NCI-H1417 treated with DMSO at 0.1 percent for 48 hours (cell line): ENCODE data around the gene RLF.
"Not testable (repeated sequence)": the region's sequence is repeated elsewhere in the genome, so short reads cannot be mapped to it uniquely, and the experiment has no call there.

Source experiments
- DNase-seq: peaks from one replicate; lab custom pipeline; 2025; lab: John Stamatoyannopoulos, UW

RLF gene

GRCh38 chr1:40174788-40175187 lies 13.6 kb downstream of the RLF start:
- DNase-seq, result no peak

GRCh38 chr1:40176989-40177388 lies 15.8 kb downstream of the RLF start:
- not testable (repeated sequence) for DNase-seq

- DNase-seq, result no peak
Observed at GRCh38 chr1:40178200-40178599, 17.0 kb downstream of the RLF start.

GRCh38 chr1:40179496-40180089 lies 18.4 kb downstream of the RLF start:
- no peak for DNase-seq

- DNase-seq, result no peak
Observed at GRCh38 chr1:40183055-40183710, 22.0 kb downstream of the RLF start.

GRCh38 chr1:40184193-40184592 lies 23.0 kb downstream of the RLF start:
- no peak for DNase-seq

- DNase-seq, result no peak
Observed at GRCh38 chr1:40185951-40186864, 25.0 kb downstream of the RLF start.

GRCh38 chr1:40187399-40187798 lies 26.2 kb downstream of the RLF start:
- no peak for DNase-seq

DNA sequence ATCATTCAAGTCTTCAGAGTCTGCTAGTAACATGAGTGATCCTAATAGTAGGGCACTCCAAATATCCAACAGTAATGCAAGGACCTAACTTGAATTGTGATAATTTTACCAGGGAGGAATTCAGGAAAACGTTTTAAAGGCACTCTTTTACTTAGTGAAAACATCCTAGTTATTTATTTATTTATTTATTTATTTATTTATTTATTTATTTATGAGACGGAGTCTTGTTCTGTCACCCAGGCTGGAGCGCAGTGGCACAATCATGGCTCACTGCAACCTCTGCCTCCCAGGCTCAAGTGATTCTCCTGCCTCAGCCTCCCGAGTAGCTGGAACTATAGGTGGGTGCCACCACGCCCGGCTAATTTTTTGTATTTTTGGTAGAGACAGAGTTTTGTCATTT lies 33.5 kb downstream of the RLF start:
- not testable (repeated sequence) for DNase-seq

GRCh38 chr1:40197656-40198055 lies 36.5 kb downstream of the RLF start:
- no peak for DNase-seq

DNA sequence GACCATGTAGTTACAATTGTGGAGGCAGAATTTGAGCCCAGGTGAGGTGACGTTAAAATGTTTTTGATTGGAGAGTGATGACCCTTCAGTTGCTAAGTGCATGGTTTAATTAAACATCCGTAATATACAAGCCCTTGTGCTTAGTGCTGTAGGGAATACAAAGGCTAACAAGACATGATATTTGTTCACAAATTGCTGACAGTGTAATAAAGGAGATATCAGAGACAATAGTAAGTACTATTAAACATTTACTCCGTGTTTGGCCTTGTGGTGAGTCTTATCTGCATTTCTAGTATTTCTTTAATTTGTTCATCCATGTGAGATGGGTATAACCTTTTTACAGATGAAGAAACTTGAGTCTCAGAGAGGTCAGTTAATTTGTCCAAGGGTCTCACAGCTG lies 37.9 kb downstream of the RLF start:
- DNase-seq, result no peak

GRCh38 chr1:40204856-40205255 lies 43.7 kb downstream of the RLF start:
- no peak for DNase-seq

- DNase-seq, result no peak
Observed at GRCh38 chr1:40210511-40211204, 49.5 kb downstream of the RLF start.

DNA sequence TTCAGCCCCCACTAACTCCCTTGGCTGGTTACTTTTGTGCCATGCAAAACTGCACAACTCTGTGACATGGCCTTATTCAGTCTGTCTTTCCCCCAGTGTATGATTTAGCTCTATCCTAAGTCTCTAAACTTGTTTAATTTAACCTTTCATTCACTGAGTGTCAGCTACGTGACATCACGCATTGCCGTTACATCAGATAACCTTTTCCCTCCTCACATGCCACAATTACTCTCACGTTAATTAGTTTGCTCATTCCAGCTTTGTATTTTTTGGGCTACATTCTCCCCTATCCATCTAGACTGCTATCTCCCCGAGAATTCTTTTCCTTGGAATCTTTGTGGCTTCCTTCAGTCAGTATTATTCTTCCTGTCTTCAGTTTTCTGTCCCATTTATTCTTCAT lies 57.1 kb downstream of the RLF start:
- DNase-seq, result no peak

- not testable (repeated sequence) for DNase-seq
Observed at GRCh38 chr1:40221471-40221905, 60.3 kb downstream of the RLF start.

- no peak for DNase-seq
Observed at GRCh38 chr1:40221977-40222772, 61.0 kb downstream of the RLF start.

GRCh38 chr1:40224040-40224439 lies 62.9 kb downstream of the RLF start:
- DNase-seq, result no peak

- no peak for DNase-seq
Observed at GRCh38 chr1:40226192-40226591, 65.0 kb downstream of the RLF start.

- DNase-seq, result no peak
Observed at GRCh38 chr1:40232444-40232843, 71.3 kb downstream of the RLF start.

GRCh38 chr1:40239626-40240025 lies 78.4 kb downstream of the RLF start:
- DNase-seq, result no peak

- no peak for DNase-seq
Observed at GRCh38 chr1:40240390-40240789, 79.2 kb downstream of the RLF start.

- no peak for DNase-seq
Observed at GRCh38 chr1:40241362-40241761, 80.2 kb downstream of the RLF start.
